C4-2B (cell line): ENCODE measurements around the gene BICRA.
"Not testable (repeated sequence)": the region's sequence is repeated elsewhere in the genome, so short reads cannot be mapped to it uniquely, and the experiment has no call there.

Source experiments
- H3K27ac ChIP-seq: fragments of 450-650 bp; 2 replicates; pipeline ENCODE4 v1.5.1; 2017
- CTCF ChIP-seq: fragments of 450-650 bp; conservative IDR thresholded peaks from 2 replicates; pipeline ENCODE4 v1.5.1; 2017; ENCODE audit warnings: mild to moderate bottlenecking
- ZFX ChIP-seq: fragments of 450-650 bp; IDR thresholded peaks from 2 replicates; pipeline ENCODE4 v1.6.1; 2017

BICRA gene

DNA sequence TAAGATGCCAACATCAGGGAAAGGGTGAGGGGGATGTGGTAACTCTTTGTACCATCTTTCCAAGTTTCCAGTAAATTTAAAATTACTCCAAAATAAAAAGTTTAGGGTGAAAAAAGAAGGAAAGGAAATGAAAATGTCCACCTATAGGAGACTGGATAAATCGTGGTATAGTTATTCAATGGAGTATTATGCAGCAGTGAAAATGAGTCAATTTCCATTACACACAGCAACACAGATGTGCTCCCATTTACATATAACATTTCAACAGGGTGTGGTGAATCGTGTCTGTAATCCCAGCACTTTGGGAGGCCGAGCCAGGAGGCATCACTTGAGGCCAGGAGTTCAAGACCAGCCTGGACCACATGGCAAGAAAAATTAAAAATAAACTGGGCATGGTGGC, 28.5 kb upstream of the BICRA start:
- H3K27ac ChIP-seq, result no peak overlapping the region
- TF ChIP-seq ZFX (no peak), CTCF (no peak)

DNA sequence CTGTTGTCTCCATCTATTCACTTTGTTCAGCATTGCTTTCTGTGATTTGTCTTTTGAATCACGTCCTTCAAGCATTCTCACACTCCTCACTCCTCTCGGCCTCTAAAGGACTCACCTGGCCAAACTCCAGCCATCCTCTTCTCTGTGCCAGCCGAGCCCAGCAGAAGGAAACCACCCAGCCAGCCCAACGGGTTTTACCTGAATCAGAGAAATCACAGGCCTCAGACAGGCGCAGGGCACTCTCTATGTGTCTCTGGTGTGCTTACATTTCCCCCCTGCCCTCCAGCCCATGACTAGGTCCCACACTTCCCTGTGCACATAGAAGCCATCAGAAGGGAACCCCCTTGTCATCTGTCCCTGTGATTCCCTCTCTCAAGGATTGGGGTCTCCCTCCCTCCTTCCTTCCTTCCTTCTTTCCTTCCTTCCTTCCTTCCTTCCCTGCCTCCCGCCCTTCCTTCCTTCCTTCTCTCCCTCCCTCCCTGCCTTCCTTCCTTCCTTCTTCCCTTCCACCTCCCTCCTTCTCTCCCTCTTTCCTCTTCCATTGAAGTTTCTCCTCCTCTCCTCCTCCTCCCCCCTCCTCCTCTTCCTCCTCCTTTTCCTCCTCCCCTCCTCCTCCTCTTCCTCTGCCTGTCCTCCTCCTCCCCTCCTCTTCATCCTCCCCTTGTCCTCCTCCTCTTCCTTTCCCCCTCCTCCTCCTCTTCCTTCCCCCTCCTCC, 27.2 kb upstream of the BICRA start:
- TF ChIP-seq ZFX, result no peak
- TF ChIP-seq CTCF, result no peak
- peak overlapping the region; percentile 55 for H3K27ac ChIP-seq

GRCh38 chr19:47582320-47582909, 26.5 kb upstream of the BICRA start:
- H3K27ac ChIP-seq, result peak overlapping the region; percentile 55; the same call in 1 of the 2 replicates
- TF ChIP-seq ZFX (no peak), CTCF (no peak)

DNA sequence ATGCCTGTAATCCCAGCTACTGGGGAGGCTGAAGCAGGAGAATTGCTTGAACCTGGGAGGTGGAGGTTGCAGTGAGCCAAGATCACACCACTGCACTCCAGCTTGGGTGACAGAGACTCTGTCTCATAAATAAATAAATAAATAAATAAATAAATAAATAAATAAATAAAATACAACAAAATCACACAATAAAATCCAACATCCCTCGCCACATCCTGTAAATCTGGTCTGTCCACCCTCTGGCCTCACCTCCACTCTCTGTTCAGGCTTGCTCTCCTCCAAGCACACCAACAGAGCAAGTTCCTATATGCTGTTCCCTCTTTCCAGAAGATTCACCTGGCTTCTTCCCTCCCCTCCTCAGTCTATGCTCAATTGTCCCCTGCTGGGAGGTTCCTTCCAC, 25.8 kb upstream of the BICRA start:
- not testable (repeated sequence) for H3K27ac ChIP-seq

DNA sequence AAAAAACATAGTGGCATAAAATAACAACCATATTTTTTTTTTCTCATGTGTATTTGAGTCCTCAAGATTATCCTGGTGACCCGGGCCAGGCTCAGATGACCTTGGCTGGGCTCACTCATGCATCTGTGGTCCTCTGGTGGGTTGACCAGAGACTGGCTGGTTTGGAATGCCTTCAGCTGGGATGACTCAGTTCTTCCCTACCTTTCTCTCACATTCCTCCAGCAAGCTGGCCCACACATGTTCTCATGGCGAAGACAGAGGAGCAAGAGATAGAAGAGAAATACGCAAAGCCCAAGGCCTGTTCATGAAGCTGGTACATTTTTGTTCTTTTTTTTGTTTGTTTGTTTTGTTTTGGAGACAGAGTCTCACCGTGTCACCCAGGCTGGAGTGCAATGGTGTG, 21.6 kb upstream of the BICRA start:
- TF ChIP-seq ZFX (no peak), CTCF (no peak)
- no peak overlapping the region for H3K27ac ChIP-seq

DNA sequence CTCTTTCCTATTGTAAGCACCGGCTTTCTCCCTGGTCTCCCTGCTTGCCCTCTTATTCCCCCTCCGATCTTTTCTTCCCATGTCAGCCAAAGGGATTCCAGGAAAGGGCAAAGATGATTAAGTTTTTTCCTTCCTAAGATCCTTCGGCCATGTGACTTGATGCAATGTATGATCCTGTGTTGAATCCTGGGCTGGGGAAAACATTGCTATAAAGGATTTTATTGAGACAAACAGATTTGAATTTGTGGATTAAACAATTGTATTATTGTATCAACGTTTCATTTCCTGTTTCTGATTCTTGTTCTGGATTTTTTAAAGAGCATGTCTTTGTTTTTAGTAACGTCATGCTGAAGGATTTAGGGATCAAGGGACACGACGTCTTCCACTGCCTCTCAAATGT, 19.1 kb upstream of the BICRA start:
- H3K27ac ChIP-seq, result no peak overlapping the region
- TF ChIP-seq ZFX (no peak), CTCF (no peak)

DNA sequence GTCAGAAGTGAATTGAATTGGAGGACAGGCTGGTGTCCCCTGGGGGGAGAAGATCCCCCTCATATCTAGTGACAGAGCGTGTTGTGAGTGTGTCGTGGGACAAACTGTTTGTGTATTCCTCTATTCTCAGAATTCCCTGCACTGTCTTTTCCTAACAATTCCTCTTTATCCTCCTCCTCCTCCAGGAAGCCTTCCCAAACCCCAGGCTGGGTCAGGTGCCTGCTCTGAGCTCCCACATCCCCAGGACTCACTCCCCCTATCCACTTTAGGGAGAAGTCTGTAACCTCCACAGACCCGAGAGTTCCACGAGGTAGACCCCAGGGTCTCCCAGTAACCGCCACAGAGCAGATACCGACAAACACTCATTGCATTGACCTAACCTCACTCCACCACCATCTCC, 15.1 kb upstream of the BICRA start:
- no peak overlapping the region for H3K27ac ChIP-seq
- TF ChIP-seq CTCF (no peak), ZFX (no peak)

GRCh38 chr19:47595944-47596343, 13.0 kb upstream of the BICRA start:
- H3K27ac ChIP-seq, result no peak overlapping the region
- no peak for TF ChIP-seq ZFX
- TF ChIP-seq CTCF, result no peak
